Osteocyte (in vitro differentiated cells): Measurements from ENCODE around the gene RUFY3. TPM values are rescaled to one million over a fixed set of nuclear protein-coding genes. Genes with fewer than 3 reads are reported as not detected.
"Not testable (repeated sequence)": the region's sequence is repeated elsewhere in the genome, so short reads cannot be mapped to it uniquely, and the experiment has no call there.

Experiments used
- DNase-seq: peaks from one replicate; pipeline ENCODE4 v3.0.0; 2021; ENCODE audit warnings: mixed read lengths; ENCODE audit not compliant: unreplicated experiment; ENCODE audit errors: extremely low spot score
- H3K27ac Mint-ChIP-seq: one replicate; pipeline ENCODE4 v1.8.0; 2021; ENCODE audit warnings: mild to moderate bottlenecking, mixed read lengths; ENCODE audit not compliant: unreplicated experiment
- H3K27me3 Mint-ChIP-seq: one replicate; pipeline ENCODE4 v1.8.0; 2021; ENCODE audit warnings: mixed read lengths; ENCODE audit not compliant: unreplicated experiment
- H3K36me3 Mint-ChIP-seq: one replicate; pipeline ENCODE4 v1.8.0; 2021; ENCODE audit warnings: mixed read lengths; ENCODE audit not compliant: unreplicated experiment
- H3K4me1 Mint-ChIP-seq: one replicate; pipeline ENCODE4 v1.8.0; 2021; ENCODE audit warnings: mixed read lengths; ENCODE audit not compliant: unreplicated experiment
- H3K4me3 Mint-ChIP-seq: one replicate; pipeline ENCODE4 v1.8.0; 2021; ENCODE audit warnings: mild to moderate bottlenecking, moderate library complexity, mixed read lengths; ENCODE audit not compliant: unreplicated experiment
- H3K9me3 Mint-ChIP-seq: one replicate; pipeline ENCODE4 v1.8.0; 2021; ENCODE audit warnings: mixed read lengths; ENCODE audit not compliant: unreplicated experiment
- total RNA-seq: library from RNA; stranded (reverse); gene quantifications from 2 replicates; pipeline ENCODE4 v1.2.1, GENCODE V29; 2021
- TF ChIP-seq, protein P1 (sequence below): fragments of 200-600 bp; sonication (generic); IDR thresholded peaks from 2 replicates; pipeline ENCODE4 v1.5.0; 2021; ENCODE audit warnings: antibody characterized with exemption, mild to moderate bottlenecking, moderate library complexity

The RUFY3 gene
- total RNA-seq, 1 donor from 2014 or later: 73.5 TPM

DNA sequence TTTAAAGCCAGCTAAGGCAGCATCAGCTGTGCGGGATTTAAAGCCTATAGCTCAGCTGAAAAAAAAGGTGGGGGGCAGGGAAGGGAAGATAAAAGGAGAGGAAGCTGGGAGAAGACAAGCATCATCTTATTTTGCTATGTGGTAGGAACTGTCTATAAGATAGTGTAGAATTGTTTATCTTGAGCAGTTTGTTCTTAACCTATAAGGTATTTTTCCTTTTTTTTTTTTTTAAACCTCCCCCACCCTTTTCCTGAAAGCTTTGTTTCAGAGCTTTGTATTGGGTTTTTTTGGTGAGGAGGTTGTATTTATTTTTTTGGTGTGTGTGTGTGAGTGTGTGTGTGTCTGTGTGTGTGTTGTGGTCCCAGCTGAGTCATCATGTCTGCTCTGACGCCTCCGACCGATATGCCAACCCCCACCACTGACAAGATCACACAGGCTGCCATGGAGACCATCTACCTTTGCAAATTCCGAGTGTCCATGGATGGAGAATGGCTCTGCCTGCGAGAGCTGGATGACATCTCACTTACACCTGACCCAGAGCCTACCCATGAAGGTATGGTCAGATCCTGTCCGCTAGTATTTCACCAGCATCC is 531 bp downstream of the RUFY3 start:
- Mint-ChIP-seq H3K4me3 (peak overlapping the region; percentile 88), H3K27me3 (no peaks in the 10 kb centered on the region), H3K4me1 (peaks cover 29% of the 10 kb centered on the region), H3K27ac (peak overlapping the region; percentile 94), H3K9me3 (no peaks in the 10 kb centered on the region), H3K36me3 (peaks cover 8% of the 10 kb centered on the region)
- TF ChIP-seq, protein P1, sequence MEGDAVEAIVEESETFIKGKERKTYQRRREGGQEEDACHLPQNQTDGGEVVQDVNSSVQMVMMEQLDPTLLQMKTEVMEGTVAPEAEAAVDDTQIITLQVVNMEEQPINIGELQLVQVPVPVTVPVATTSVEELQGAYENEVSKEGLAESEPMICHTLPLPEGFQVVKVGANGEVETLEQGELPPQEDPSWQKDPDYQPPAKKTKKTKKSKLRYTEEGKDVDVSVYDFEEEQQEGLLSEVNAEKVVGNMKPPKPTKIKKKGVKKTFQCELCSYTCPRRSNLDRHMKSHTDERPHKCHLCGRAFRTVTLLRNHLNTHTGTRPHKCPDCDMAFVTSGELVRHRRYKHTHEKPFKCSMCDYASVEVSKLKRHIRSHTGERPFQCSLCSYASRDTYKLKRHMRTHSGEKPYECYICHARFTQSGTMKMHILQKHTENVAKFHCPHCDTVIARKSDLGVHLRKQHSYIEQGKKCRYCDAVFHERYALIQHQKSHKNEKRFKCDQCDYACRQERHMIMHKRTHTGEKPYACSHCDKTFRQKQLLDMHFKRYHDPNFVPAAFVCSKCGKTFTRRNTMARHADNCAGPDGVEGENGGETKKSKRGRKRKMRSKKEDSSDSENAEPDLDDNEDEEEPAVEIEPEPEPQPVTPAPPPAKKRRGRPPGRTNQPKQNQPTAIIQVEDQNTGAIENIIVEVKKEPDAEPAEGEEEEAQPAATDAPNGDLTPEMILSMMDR: no peak
- DNase-seq: no peak

DNA sequence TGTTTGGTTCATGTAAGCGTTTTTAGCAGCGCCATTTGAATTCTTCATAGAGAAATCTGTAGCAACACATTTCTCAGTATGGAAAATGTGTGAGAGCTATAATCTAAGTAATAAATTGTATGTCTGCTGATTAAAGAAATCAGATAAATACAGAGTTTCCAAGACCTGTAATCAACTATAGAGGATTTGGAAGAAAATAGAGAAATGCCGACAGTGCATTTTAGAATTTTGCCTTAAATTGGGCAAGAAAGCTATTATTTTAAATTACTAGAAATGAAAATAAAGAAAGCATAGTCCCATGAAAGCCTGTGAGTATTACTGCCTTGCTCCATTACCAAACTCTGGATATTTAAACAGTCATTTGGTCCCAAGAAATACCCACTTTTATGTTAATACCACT is 2.7 kb downstream of the RUFY3 start:
- no peak overlapping the region for H3K27ac Mint-ChIP-seq
- no peaks in the 10 kb centered on the region for H3K27me3 Mint-ChIP-seq
- no peak overlapping the region for H3K4me3 Mint-ChIP-seq
- DNase-seq: no peak
- peaks cover 14% of the 10 kb centered on the region for H3K36me3 Mint-ChIP-seq
- peaks cover 35% of the 10 kb centered on the region for H3K4me1 Mint-ChIP-seq
- TF ChIP-seq, protein P1: no peak
- H3K9me3 Mint-ChIP-seq: no peaks in the 10 kb centered on the region

DNA sequence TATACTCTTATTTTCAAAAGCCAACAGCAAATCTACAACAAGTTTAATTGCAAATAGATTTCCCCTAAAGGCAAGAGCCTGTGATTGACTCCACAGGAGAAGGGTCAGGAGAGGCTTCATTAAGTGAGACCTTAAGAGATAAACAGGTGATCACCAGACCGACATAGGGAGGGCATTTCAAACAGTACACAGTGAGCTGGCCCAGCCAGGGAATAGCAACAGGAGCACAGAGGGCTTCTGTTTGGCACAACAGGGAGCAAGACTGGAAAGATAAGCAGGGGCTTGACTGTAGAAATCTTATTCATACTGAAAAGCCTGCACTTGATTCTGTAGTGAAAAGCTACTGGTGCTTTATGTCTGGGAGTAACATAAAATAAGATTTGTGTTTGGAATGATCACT is 3.9 kb downstream of the RUFY3 start:
- H3K36me3 Mint-ChIP-seq: peaks cover 14% of the 10 kb centered on the region
- no peak for DNase-seq
- no peaks in the 10 kb centered on the region for H3K27me3 Mint-ChIP-seq
- H3K4me3 Mint-ChIP-seq: no peak overlapping the region
- no peak overlapping the region for H3K27ac Mint-ChIP-seq
- H3K9me3 Mint-ChIP-seq: no peaks in the 10 kb centered on the region
- TF ChIP-seq, protein P1: no peak
- H3K4me1 Mint-ChIP-seq: peaks cover 35% of the 10 kb centered on the region

DNA sequence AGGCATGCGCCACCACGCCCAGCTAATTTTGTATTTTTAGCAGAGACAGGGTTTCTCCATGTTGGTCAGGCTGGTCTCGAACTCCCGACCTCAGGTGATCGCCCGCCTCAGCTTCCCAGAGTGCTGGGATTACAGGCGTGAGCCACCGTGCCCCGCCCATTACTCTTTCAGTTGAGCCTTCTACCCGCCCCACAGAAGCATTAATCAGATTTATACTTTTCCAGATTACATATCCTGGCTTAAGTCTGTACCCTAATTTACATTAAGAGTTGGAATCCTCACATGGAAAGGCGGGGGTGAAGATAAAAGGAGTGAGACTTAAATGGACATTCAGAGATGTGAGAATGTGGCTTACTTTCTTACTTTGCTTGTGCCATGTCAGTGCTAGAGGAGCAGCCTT is 4.8 kb downstream of the RUFY3 start:
- H3K27ac Mint-ChIP-seq, H3K9me3 Mint-ChIP-seq, H3K27me3 Mint-ChIP-seq, H3K4me3 Mint-ChIP-seq, DNase-seq: not testable (repeated sequence)
- H3K36me3 Mint-ChIP-seq: peaks cover 14% of the 10 kb centered on the region
- H3K4me1 Mint-ChIP-seq: peaks cover 34% of the 10 kb centered on the region

DNA sequence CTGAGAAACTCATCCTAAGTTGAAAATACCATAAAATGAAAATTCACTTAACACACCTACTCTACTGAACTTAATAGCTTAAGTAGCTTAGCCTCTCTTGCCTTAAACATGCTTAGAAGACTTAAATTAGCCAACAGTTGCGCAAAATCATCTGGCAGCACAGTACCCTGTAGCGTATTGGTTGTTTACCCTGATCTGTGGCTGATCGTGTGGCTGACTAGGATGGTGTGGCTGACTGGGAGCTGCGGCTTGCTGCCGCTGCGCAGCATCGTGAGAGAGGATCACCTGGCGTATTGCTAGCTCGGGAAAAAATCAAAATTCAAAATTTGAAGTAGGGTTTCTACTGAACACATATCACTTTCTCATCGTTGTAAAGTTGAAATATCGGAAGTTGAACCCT is 6.3 kb downstream of the RUFY3 start:
- no peaks in the 10 kb centered on the region for H3K27me3 Mint-ChIP-seq
- TF ChIP-seq, protein P1: no peak
- no peak overlapping the region for H3K4me3 Mint-ChIP-seq
- H3K4me1 Mint-ChIP-seq: peaks cover 21% of the 10 kb centered on the region
- H3K9me3 Mint-ChIP-seq: no peaks in the 10 kb centered on the region
- no peak for DNase-seq
- H3K36me3 Mint-ChIP-seq: peaks cover 17% of the 10 kb centered on the region
- no peak overlapping the region for H3K27ac Mint-ChIP-seq

DNA sequence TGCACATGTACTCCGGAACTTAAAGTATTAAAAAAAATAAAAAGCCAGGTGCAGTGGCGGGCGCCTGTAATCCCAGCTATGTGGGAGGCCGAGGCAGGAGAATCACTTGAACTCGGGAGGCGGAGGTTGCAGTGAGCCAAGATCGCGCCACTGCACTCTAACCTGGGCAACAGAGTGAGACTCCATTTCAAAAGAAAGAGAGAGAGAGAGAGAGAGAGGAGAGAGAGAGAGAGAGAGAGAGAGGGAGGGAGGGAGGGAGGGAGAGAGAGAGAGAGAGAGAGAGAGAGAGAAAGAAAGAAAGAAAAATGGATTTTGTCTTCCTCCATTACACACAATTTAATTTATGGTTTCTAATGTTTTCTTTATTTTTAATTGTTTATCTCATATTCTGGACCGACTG is 11.1 kb downstream of the RUFY3 start:
- not testable (repeated sequence) for H3K27ac Mint-ChIP-seq, DNase-seq, H3K27me3 Mint-ChIP-seq, H3K9me3 Mint-ChIP-seq, H3K4me3 Mint-ChIP-seq, H3K36me3 Mint-ChIP-seq
- peaks cover 28% of the 10 kb centered on the region for H3K4me1 Mint-ChIP-seq
